ENCODE results near the gene TOR4A.

Gene TOR4A

GRCh38 chr9:137306066-137306849 is 28.7 kb downstream of the TOR4A start:
- DNase-seq (ENCODE audit: low read depth in 2 of 2) = no peak

- DNase-seq (ENCODE audit: low read depth in 2 of 2) = no peak
Observed at GRCh38 chr9:137306850-137307254, 29.3 kb downstream of the TOR4A start.

- DNase-seq (ENCODE audit: low read depth in 2 of 2) = no peak
Observed at GRCh38 chr9:137307255-137308056, 29.9 kb downstream of the TOR4A start.

- no peak for DNase-seq (ENCODE audit: low read depth in 2 of 2)
Observed at GRCh38 chr9:137308057-137308619, 30.6 kb downstream of the TOR4A start.

- DNase-seq (ENCODE audit: low read depth in 2 of 2) = no peak
Observed at GRCh38 chr9:137309368-137310188, 32.1 kb downstream of the TOR4A start.

- no peak for DNase-seq (ENCODE audit: low read depth in 2 of 2)
Observed at GRCh38 chr9:137310189-137311052, 32.9 kb downstream of the TOR4A start.

- no peak for DNase-seq (ENCODE audit: low read depth in 2 of 2)
Observed at GRCh38 chr9:137311171-137311985, 33.9 kb downstream of the TOR4A start.

- no peak for DNase-seq (ENCODE audit: low read depth in 2 of 2)
Observed at GRCh38 chr9:137311986-137312851, 34.7 kb downstream of the TOR4A start.

- no peak for DNase-seq (ENCODE audit: low read depth in 2 of 2)
Observed at GRCh38 chr9:137312852-137313325, 35.4 kb downstream of the TOR4A start.

GRCh38 chr9:137313326-137313936 is 35.9 kb downstream of the TOR4A start:
- DNase-seq (ENCODE audit: low read depth in 2 of 2) = no peak

GRCh38 chr9:137313956-137314560 is 36.5 kb downstream of the TOR4A start:
- DNase-seq (ENCODE audit: low read depth in 2 of 2) = no peak

- DNase-seq (ENCODE audit: low read depth in 2 of 2) = no peak
Observed at GRCh38 chr9:137314561-137315560, 37.3 kb downstream of the TOR4A start.

GRCh38 chr9:137315581-137316011 is 38.1 kb downstream of the TOR4A start:
- DNase-seq (ENCODE audit: low read depth in 2 of 2) = no peak

GRCh38 chr9:137316012-137316981 is 38.8 kb downstream of the TOR4A start:
- no peak for DNase-seq (ENCODE audit: low read depth in 2 of 2)

- no peak for DNase-seq (ENCODE audit: low read depth in 2 of 2)
Observed at GRCh38 chr9:137317021-137317717, 39.6 kb downstream of the TOR4A start.

Measured in stimulated activated CD8-positive, alpha-beta memory T cell treated with anti-CD3 and anti-CD28 coated beads, Interleukin-15, amount 100 ng/mL, for 4 hours (primary cell).